Gastroesophageal sphincter (tissue), 3 donors: ENCODE measurements around the gene MYBPC1.

Experiments
- CTCF ChIP-seq, 4 experiments: fragments of 200-600 bp in 2 of 4; fragments of 450-650 bp in 2 of 4; sonication (generic) in 1 of 4; IDR thresholded peaks; one replicate each; pipeline ENCODE4 v1.5.1; 2017 to 2019; ENCODE audit warnings: antibody characterized with exemption in 4 of 4, mild to moderate bottlenecking in 2 of 4, moderate library complexity in 2 of 4
- EP300 ChIP-seq: sonication (generic); formaldehyde crosslinking; IDR thresholded peaks from one replicate; pipeline ENCODE4 v1.6.1; 2017; ENCODE audit warnings: antibody characterized with exemption, mild to moderate bottlenecking
- POLR2AphosphoS5 ChIP-seq: sonication (generic); formaldehyde crosslinking; IDR thresholded peaks from one replicate; pipeline ENCODE4 v1.6.1; 2017; ENCODE audit warnings: antibody characterized with exemption

GRCh38 chr12:101616027-101616494 is 21.3 kb downstream of the MYBPC1 start:
- TF ChIP-seq POLR2AphosphoS5, result peak; percentile 24
- TF ChIP-seq CTCF (IDR thresholded peaks at IDR 0.05), result no peak
- no peak for TF ChIP-seq EP300
